K562 (cell line): ENCODE measurements around the gene CIB2. TPM values are rescaled to one million over a fixed set of nuclear protein-coding genes. Genes with fewer than 3 reads are reported as not detected.

ENCODE experiments used
- ATAC-seq: fragments of 200-7000 bp; cut with Tn5 transposase; 3 replicates; pipeline ENCODE4 v1.9.1; 2020; ENCODE audit warnings: moderate library complexity
- BruUV-seq: library from RNA; stranded (reverse); fragments of 400-500 nt; replicated peaks from 2 replicates; lab custom pipeline; 2021; lab: Mats Ljungman, UMichigan
- CTCF ChIA-PET: fragments of 300-600 bp; formaldehyde crosslinking; extraction: SDS; loops from one replicate; lab custom pipeline; 2021; ENCODE audit warnings: low intra/inter-chr PET ratio; lab: Yijun Ruan, JAX
- POLR2A ChIA-PET: fragments of 300-600, 350-650 bp; sonication (Branson Sonifier 250); formaldehyde crosslinking; extraction: SDS; loops from one replicate; lab custom pipeline; 2021; ENCODE audit warnings: antibody characterized with exemption, inconsistent platforms; lab: Yijun Ruan, JAX
- DNase-seq, 4 experiments: peaks; one replicate each; pipeline versions ENCODE4 v3.0.0 to v3.0.0-alpha.2; 2011 to 2018; ENCODE audit warnings: low spot score in 3 of 4, mixed read lengths in 3 of 4; ENCODE audit errors: extremely low read depth in 1 of 4
- FAIRE-seq: peaks from 2 replicates; lab custom pipeline; 2011; peaks lifted over from hg19 to GRCh38; lab: Jason Lieb, UNC
- H2AFZ ChIP-seq: 2 replicates; pipeline ENCODE4 v1.6.0; 2011; ENCODE audit warnings: low read depth, low read length, control low read depth, inconsistent platforms
- H3K27ac ChIP-seq: fragments of 200-600 bp; 3 replicates; pipeline ENCODE4 v1.8.0; 2011; ENCODE audit warnings: low read depth, mild to moderate bottlenecking, control low read depth, inconsistent platforms, low read length, moderate library complexity, mixed read lengths; ENCODE audit errors: extremely low read depth
- H3K27me3 ChIP-seq, 2 experiments: fragments of 300-600 bp in 1 of 2; 2 replicates in 1 of 2; 3 replicates in 1 of 2; pipeline versions ENCODE4 v1.6.0 to v1.8.0; 2011; ENCODE audit warnings: inconsistent platforms in 2 of 2, low read length in 2 of 2, mild to moderate bottlenecking in 1 of 2, mixed read lengths in 1 of 2, moderate library complexity in 1 of 2; ENCODE audit not compliant: control insufficient read depth in 2 of 2, insufficient read depth in 2 of 2
- H3K36me3 ChIP-seq: fragments of 300-600 bp; 3 replicates; pipeline ENCODE4 v1.8.0; 2011; ENCODE audit warnings: mild to moderate bottlenecking, low read length, inconsistent platforms; ENCODE audit not compliant: control insufficient read depth, insufficient read depth
- H3K4me1 ChIP-seq, 2 experiments: fragments of 200-600 bp in 1 of 2; replicated peaks in 1 of 2; 2 replicates in 1 of 2; 3 replicates in 1 of 2; pipeline versions ENCODE4 v1.5.1 to v1.8.0; 2011; ENCODE audit warnings: inconsistent platforms in 2 of 2, low read length in 2 of 2, mild to moderate bottlenecking in 1 of 2, mixed read lengths in 1 of 2, moderate library complexity in 1 of 2; ENCODE audit not compliant: control insufficient read depth in 2 of 2, insufficient read depth in 2 of 2
- H3K4me2 ChIP-seq: 2 replicates; pipeline ENCODE4 v1.6.1; 2011; ENCODE audit warnings: low read length, control low read depth, inconsistent platforms, mixed read lengths; ENCODE audit not compliant: insufficient read depth
- H3K4me3 ChIP-seq: fragments of 200-600 bp; sonication (generic), shearing (Covaris generic); 2 replicates; pipeline ENCODE4 v1.5.1; 2016; ENCODE audit warnings: control low read depth, inconsistent platforms
- H3K79me2 ChIP-seq: fragments of 200-600 bp; 3 replicates; pipeline ENCODE4 v1.8.0; 2011; ENCODE audit warnings: low read length, inconsistent platforms; ENCODE audit not compliant: control insufficient read depth, insufficient read depth
- H3K9ac ChIP-seq, 2 experiments: 2 replicates each; pipeline versions ENCODE4 v1.6.0 to v1.6.1; 2011; ENCODE audit warnings: low read depth in 2 of 2, low read length in 2 of 2, control low read depth in 1 of 2, inconsistent platforms in 1 of 2, mild to moderate bottlenecking in 1 of 2, mixed read lengths in 1 of 2; ENCODE audit not compliant: insufficient read depth in 1 of 2
- H3K9me1 ChIP-seq: one replicate; pipeline ENCODE4 v1.6.0; 2011; ENCODE audit warnings: inconsistent platforms, mild to moderate bottlenecking, low read length, moderate library complexity; ENCODE audit not compliant: control insufficient read depth, insufficient read depth
- H3K9me3 ChIP-seq: replicated peaks from 2 replicates; pipeline ENCODE4 v1.5.1; 2011; ENCODE audit warnings: low read depth, low read length, inconsistent platforms; ENCODE audit not compliant: control insufficient read depth, insufficient read depth
- H4K20me1 ChIP-seq: replicated peaks from 2 replicates; pipeline ENCODE4 v1.6.1; 2011; ENCODE audit warnings: low read length, inconsistent platforms, mixed read lengths; ENCODE audit not compliant: control insufficient read depth, insufficient read depth
- HDAC2 ChIP-seq: fragments of 450-650 bp; IDR thresholded peaks from 2 replicates; pipeline ENCODE4 v1.6.1; 2016; ENCODE audit warnings: mild to moderate bottlenecking
- JUND ChIP-seq, 2 experiments: IDR thresholded peaks; 2 replicates in 1 of 2; 3 replicates in 1 of 2; pipeline ENCODE4 v1.6.1; 2011; ENCODE audit warnings: borderline replicate concordance in 2 of 2, low read depth in 2 of 2, low read length in 2 of 2, improper control_type of control experiment in 1 of 2, missing biosample characterization in 1 of 2, missing genetic modification characterization in 1 of 2, missing genetic modification reagents in 1 of 2
- ZNF444 ChIP-seq: fragments of 250-450 bp; sonication (Bioruptor Pico); IDR thresholded peaks from 2 replicates; pipeline ENCODE4 v1.4.0; 2020; ENCODE audit warnings: mild to moderate bottlenecking, moderate library complexity
- ZNF511 ChIP-seq: sonication (generic); formaldehyde crosslinking; IDR thresholded peaks from 2 replicates; pipeline ENCODE4 v1.8.0; 2022; ENCODE audit warnings: mild to moderate bottlenecking, missing genetic modification reagents
- WGBS: fragments of 100-300 bp; shearing (Covaris generic); methylation state at CpG from one replicate; pipeline ENCODE4 v1.1.6; 2016; ENCODE audit warnings: low coverage, mixed read lengths; ENCODE audit not compliant: insufficient coverage; ENCODE audit errors: missing lambda C conversion rate; 5-methylcytosine and 5-hydroxymethylcytosine counted together
- in situ Hi-C: fragments of 300-500 bp; cut with MboI; formaldehyde crosslinking; loops from 4 replicates; pipeline ENCODE4 v1.15.0; 2018; ENCODE audit warnings: inconsistent platforms, mixed read lengths
- intact Hi-C: fragments of 100-400 bp; cut with micrococcal nuclease; formaldehyde crosslinking; loops from 2 replicates; pipeline ENCODE4 v1.14.2; 2022
- polyA plus RNA-seq, 8 experiments: library from polyadenylated mRNA; depleted of rRNA in 4 of 8; stranded (reverse) in 5 of 8; unstranded in 3 of 8; fragments of >200 nt; fragmentation: Nextera tagmentation in 2 of 8; fragmentation: Illumina TruSeq in 1 of 8; extraction: Ambion mirVana in 2 of 8; extraction: Trizol in 1 of 8; gene quantifications; 2 replicates each; pipeline versions ENCODE4 v1.2.1 to v1.2.3, GENCODE V29; 2011 to 2014; ENCODE audit warnings: inconsistent platforms in 1 of 8, missing spikeins in 1 of 8
- total RNA-seq, 7 experiments: library from RNA; depleted of rRNA in 6 of 7; stranded (reverse); fragments of >200 nt in 6 of 7; fragmentation: Illumina TruSeq in 2 of 7; extraction: Trizol in 2 of 7; gene quantifications; 2 replicates each; pipeline versions ENCODE4 v1.2.1 to v1.2.3, GENCODE V29; 2011 to 2021; ENCODE audit warnings: low replicate concordance in 1 of 7
- TF ChIP-seq, protein P1 (sequence below): fragments of 450-650 bp; IDR thresholded peaks from 2 replicates; pipeline ENCODE4 v1.6.1; 2016
- TF ChIP-seq, protein P2 (sequence below): fragments of 450-650 bp; formaldehyde crosslinking; IDR thresholded peaks from 2 replicates; pipeline ENCODE4 v1.4.0; 2022; ENCODE audit warnings: missing genetic modification characterization

Gene CIB2
- total and polyA plus RNA-seq, 9 of the 15 experiments (the other 6 are each of a cell fraction or from before 2014, with no cell fraction given) = 1.5 to 37.4 (median 19.4) TPM

GRCh38 chr15:78120523-78120922 lies 10.7 kb downstream of the CIB2 start:
- H3K9ac ChIP-seq = no peak overlapping the region; a peak in 1 of 4 replicates
- H3K4me2 ChIP-seq = no peak overlapping the region
- BruUV-seq = no TSS peak
- no peak overlapping the region for H2AFZ ChIP-seq
- H3K4me1 ChIP-seq = no peaks in the 10 kb centered on the region; a peak in 1 of 5 replicates
- DNase-seq (no peak), FAIRE-seq (no peak), ATAC-seq (no peak)
- H3K27ac ChIP-seq = no peak overlapping the region
- in situ Hi-C loops = no loop called here
- no peaks in the 10 kb centered on the region for H3K79me2 ChIP-seq
- ChIA-PET POLR2A (interaction anchor here (0.7 to 1.2 kb wide), 2 partner anchors 11 to 135 kb away, joined by 3 to 4 read pairs; partner anchors contain the start of gene CIB2), CTCF (no interaction called here)
- no peaks in the 10 kb centered on the region for H3K27me3 ChIP-seq
- peaks cover 5% of the 10 kb centered on the region; the same call in 1 of the 2 replicates for H4K20me1 ChIP-seq
- H3K36me3 ChIP-seq = no peaks in the 10 kb centered on the region
- H3K4me3 ChIP-seq = no peak overlapping the region
- no peaks in the 10 kb centered on the region for H3K9me3 ChIP-seq
- no peaks in the 10 kb centered on the region for H3K9me1 ChIP-seq
- intact Hi-C loops = no loop called here
- TF ChIP-seq JUND (IDR thresholded peaks at IDR 0.05; ENCODE audit: borderline replicate concordance, low read depth, low read length) = no peak
- TF ChIP-seq JUND (tag; IDR thresholded peaks at IDR 0.05; ENCODE audit: borderline replicate concordance, low read depth, low read length) = no peak
- no peak for TF ChIP-seq HDAC2
- no peak for TF ChIP-seq ZNF511
- TF ChIP-seq, protein P1, sequence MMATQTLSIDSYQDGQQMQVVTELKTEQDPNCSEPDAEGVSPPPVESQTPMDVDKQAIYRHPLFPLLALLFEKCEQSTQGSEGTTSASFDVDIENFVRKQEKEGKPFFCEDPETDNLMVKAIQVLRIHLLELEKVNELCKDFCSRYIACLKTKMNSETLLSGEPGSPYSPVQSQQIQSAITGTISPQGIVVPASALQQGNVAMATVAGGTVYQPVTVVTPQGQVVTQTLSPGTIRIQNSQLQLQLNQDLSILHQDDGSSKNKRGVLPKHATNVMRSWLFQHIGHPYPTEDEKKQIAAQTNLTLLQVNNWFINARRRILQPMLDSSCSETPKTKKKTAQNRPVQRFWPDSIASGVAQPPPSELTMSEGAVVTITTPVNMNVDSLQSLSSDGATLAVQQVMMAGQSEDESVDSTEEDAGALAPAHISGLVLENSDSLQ = no peak
- no peak for TF ChIP-seq ZNF444
- TF ChIP-seq, protein P2, sequence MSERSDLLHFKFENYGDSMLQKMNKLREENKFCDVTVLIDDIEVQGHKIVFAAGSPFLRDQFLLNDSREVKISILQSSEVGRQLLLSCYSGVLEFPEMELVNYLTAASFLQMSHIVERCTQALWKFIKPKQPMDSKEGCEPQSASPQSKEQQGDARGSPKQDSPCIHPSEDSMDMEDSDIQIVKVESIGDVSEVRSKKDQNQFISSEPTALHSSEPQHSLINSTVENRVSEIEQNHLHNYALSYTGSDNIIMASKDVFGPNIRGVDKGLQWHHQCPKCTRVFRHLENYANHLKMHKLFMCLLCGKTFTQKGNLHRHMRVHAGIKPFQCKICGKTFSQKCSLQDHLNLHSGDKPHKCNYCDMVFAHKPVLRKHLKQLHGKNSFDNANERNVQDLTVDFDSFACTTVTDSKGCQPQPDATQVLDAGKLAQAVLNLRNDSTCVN = no peak
- TF ChIP-seq, all 486 proteins: peak for 0
- 46% methylated on average over 5 of the region's 5 CpGs for WGBS
